ENCODE results near the gene PCDHGC3. TPM values are rescaled to one million over a fixed set of nuclear protein-coding genes. Genes with fewer than 3 reads are reported as not detected.
A peak's percentile ranks its signal among the peaks of the same experiment; 100 is the strongest.

The PCDHGC3 gene
- total RNA-seq, 3 donors from 2014 or later (not counting 1 experiment from before 2014, with no cell fraction given) = 0.68 to 1.5 (median 0.75) TPM

- intact Hi-C loops (cut with micrococcal nuclease) = no loop called here
- Histone ChIP-seq H3K27ac (ENCODE audit: low read length) (no peak overlapping the region), H3K36me3 (ENCODE audit: control insufficient read depth, insufficient read depth, low read length) (peaks cover 77% of the 10 kb centered on the region), H3K4me3 (ENCODE audit: low read length) (no peak overlapping the region), H3K4me1 (ENCODE audit: control insufficient read depth, insufficient read depth, low read length) (peaks cover 38% of the 10 kb centered on the region), H3K27me3 (ENCODE audit: control insufficient read depth, insufficient read depth, low read length) (no peaks in the 10 kb centered on the region), H3K9me3 (ENCODE audit: control insufficient read depth, insufficient read depth, low read length) (no peaks in the 10 kb centered on the region)
- ATAC-seq = no peak
- H3K36me3 Mint-ChIP-seq = peaks cover 15% of the 10 kb centered on the region
- no peak overlapping the region for H3K4me3 Mint-ChIP-seq
- WGBS (ENCODE audit: insufficient coverage) = 97% methylated on average over 7 of the region's 11 CpGs
- no peaks in the 10 kb centered on the region for H3K9me3 Mint-ChIP-seq
- no peak for TF ChIP-seq CTCF (IDR thresholded peaks at IDR 0.05)
- no peaks in the 10 kb centered on the region for H3K27me3 Mint-ChIP-seq (ENCODE audit: low read depth in 2 of 2)
- H3K4me1 Mint-ChIP-seq = peaks cover 59 to 69% of the 10 kb centered on the region in 2 donors
- H3K27ac Mint-ChIP-seq = peak overlapping the region; percentile 37 to 71
- no peak for DNase-seq
Observed at GRCh38 chr5:141517880-141518617, 42.3 kb downstream of the PCDHGC3 start.

GRCh38 chr5:141518618-141519015 lies 42.9 kb downstream of the PCDHGC3 start:
- ATAC-seq = no peak
- peaks cover 83% of the 10 kb centered on the region for H3K36me3 ChIP-seq (ENCODE audit: control insufficient read depth, insufficient read depth, low read length)
- H3K4me3 ChIP-seq (ENCODE audit: low read length) = no peak overlapping the region
- H3K27ac ChIP-seq (ENCODE audit: low read length) = no peak overlapping the region
- 67% methylated on average over 1 of the region's 1 CpG for WGBS (ENCODE audit: insufficient coverage)
- Mint-ChIP-seq H3K9me3 (no peaks in the 10 kb centered on the region), H3K4me3 (no peak overlapping the region), H3K36me3 (peaks cover 15% of the 10 kb centered on the region), H3K27ac (peak overlapping the region in 1 of 2 donors; percentile 71), H3K27me3 (ENCODE audit: low read depth in 2 of 2) (no peaks in the 10 kb centered on the region), H3K4me1 (peaks cover 54 to 63% of the 10 kb centered on the region in 2 donors)
- DNase-seq = no peak
- H3K4me1 ChIP-seq (ENCODE audit: control insufficient read depth, insufficient read depth, low read length) = peaks cover 32% of the 10 kb centered on the region
- intact Hi-C loops (cut with micrococcal nuclease) = no loop called here
- H3K27me3 ChIP-seq (ENCODE audit: control insufficient read depth, insufficient read depth, low read length) = no peaks in the 10 kb centered on the region
- no peaks in the 10 kb centered on the region for H3K9me3 ChIP-seq (ENCODE audit: control insufficient read depth, insufficient read depth, low read length)
- TF ChIP-seq CTCF (IDR thresholded peaks at IDR 0.05) = no peak

GRCh38 chr5:141519605-141520565 lies 44.1 kb downstream of the PCDHGC3 start:
- Mint-ChIP-seq H3K36me3 (peaks cover 15% of the 10 kb centered on the region), H3K4me1 (peaks cover 48 to 60% of the 10 kb centered on the region in 2 donors), H3K27me3 (ENCODE audit: low read depth in 2 of 2) (no peaks in the 10 kb centered on the region), H3K9me3 (no peaks in the 10 kb centered on the region), H3K4me3 (no peak overlapping the region), H3K27ac (peak overlapping the region; percentile 36 to 71)
- DNase-seq (no peak), ATAC-seq (no peak)
- intact Hi-C loops (cut with micrococcal nuclease) = no loop called here
- no peak for TF ChIP-seq CTCF (IDR thresholded peaks at IDR 0.05)
- H3K27me3 ChIP-seq (ENCODE audit: control insufficient read depth, insufficient read depth, low read length) = no peaks in the 10 kb centered on the region
- H3K4me3 ChIP-seq (ENCODE audit: low read length) = no peak overlapping the region
- peaks cover 89% of the 10 kb centered on the region for H3K36me3 ChIP-seq (ENCODE audit: control insufficient read depth, insufficient read depth, low read length)
- WGBS (ENCODE audit: insufficient coverage) = 100% methylated on average over 1 of the region's 3 CpGs
- no peak overlapping the region for H3K27ac ChIP-seq (ENCODE audit: low read length)
- H3K4me1 ChIP-seq (ENCODE audit: control insufficient read depth, insufficient read depth, low read length) = peaks cover 19% of the 10 kb centered on the region
- H3K9me3 ChIP-seq (ENCODE audit: control insufficient read depth, insufficient read depth, low read length) = no peaks in the 10 kb centered on the region
